Tibial nerve (tissue), 4 donors: ENCODE results near the gene STOX1. TPM values are rescaled to one million over a fixed set of nuclear protein-coding genes. Genes with fewer than 3 reads are reported as not detected.
A peak's percentile ranks its signal among the peaks of the same experiment; 100 is the strongest.

Source experiments
- DNase-seq, 2 donors: peaks; one replicate each; pipeline ENCODE4 v3.0.0-alpha.2; 2019; ENCODE audit warnings: low spot score in 2 of 2
- H3K27ac ChIP-seq, 4 donors: fragments of 200-600 bp; sonication (generic) in 3 of 4; one replicate each; pipeline ENCODE4 v1.5.1; 2017 to 2019; ENCODE audit warnings: mild to moderate bottlenecking in 1 of 4
- H3K27me3 ChIP-seq, 2 donors: fragments of 200-600 bp; sonication (generic) in 1 of 2; one replicate each; pipeline versions ENCODE4 v1.5.1 to v1.6.0; 2017 to 2019
- H3K36me3 ChIP-seq, 3 donors: fragments of 200-600 bp; sonication (generic); one replicate each; pipeline ENCODE4 v1.5.1; 2018 to 2019
- H3K4me1 ChIP-seq, 4 donors: fragments of 200-600 bp; sonication (generic) in 3 of 4; one replicate each; pipeline ENCODE4 v1.5.1; 2017 to 2019
- H3K4me3 ChIP-seq, 4 donors: fragments of 200-600 bp; sonication (generic) in 3 of 4; one replicate each; pipeline ENCODE4 v1.5.1; 2017 to 2019; ENCODE audit warnings: mild to moderate bottlenecking in 1 of 4, moderate library complexity in 1 of 4
- H3K9me3 ChIP-seq, 4 donors: fragments of 200-600 bp; sonication (generic) in 3 of 4; one replicate each; pipeline ENCODE4 v1.5.1; 2017 to 2019
- CTCF ChIP-seq, 5 experiments: fragments of 200-600 bp in 3 of 5; fragments of 450-650 bp in 2 of 5; sonication (generic) in 3 of 5; IDR thresholded peaks; one replicate each; pipeline ENCODE4 v1.5.1; 2016 to 2019; ENCODE audit warnings: antibody characterized with exemption in 5 of 5, mild to moderate bottlenecking in 3 of 5, moderate library complexity in 2 of 5
- EP300 ChIP-seq, 2 donors: sonication (generic); formaldehyde crosslinking; IDR thresholded peaks; one replicate each; pipeline ENCODE4 v1.6.1; 2017; ENCODE audit warnings: antibody characterized with exemption in 2 of 2, mild to moderate bottlenecking in 1 of 2
- POLR2A ChIP-seq, 2 donors: fragments of 450-650 bp; IDR thresholded peaks; one replicate each; pipeline ENCODE4 v1.6.1; 2017; ENCODE audit warnings: antibody characterized with exemption in 2 of 2, mild to moderate bottlenecking in 2 of 2, moderate library complexity in 2 of 2
- WGBS, 2 donors: methylation state at CpG; one replicate each; pipeline ENCODE4 v1.1.5; 2018; 5-methylcytosine and 5-hydroxymethylcytosine counted together
- total RNA-seq, 4 donors: library from RNA; depleted of rRNA; stranded (reverse); fragments of >200 nt; gene quantifications; one replicate each; pipeline ENCODE4 v1.1.0, GENCODE V29; 2016

STOX1 gene
- total RNA-seq, 4 donors from 2014 or later, result 1.2 to 5.7 (median 3.2) TPM

GRCh38 chr10:68879628-68880027 is 52.3 kb downstream of the STOX1 start:
- no peak for DNase-seq
- Histone ChIP-seq H3K4me3 (no peak overlapping the region), H3K27ac (no peak overlapping the region), H3K9me3 (no peaks in the 10 kb centered on the region), H3K27me3 (no peaks in the 10 kb centered on the region), H3K4me1 (no peaks in the 10 kb centered on the region), H3K36me3 (no peaks in the 10 kb centered on the region)
- 83 to 97% methylated on average over 2 of the region's 2 CpGs for WGBS, 2 donors
- no peak for TF ChIP-seq EP300 (IDR thresholded peaks at IDR 0.05)
- TF ChIP-seq POLR2A (IDR thresholded peaks at IDR 0.05), result no peak
- TF ChIP-seq CTCF (IDR thresholded peaks at IDR 0.05), result no peak

GRCh38 chr10:68880181-68880580 is 52.9 kb downstream of the STOX1 start:
- DNase-seq, result no peak
- Histone ChIP-seq H3K9me3 (no peaks in the 10 kb centered on the region), H3K27ac (no peak overlapping the region), H3K36me3 (no peaks in the 10 kb centered on the region), H3K4me3 (no peak overlapping the region), H3K27me3 (no peaks in the 10 kb centered on the region), H3K4me1 (no peaks in the 10 kb centered on the region)
- TF ChIP-seq EP300 (IDR thresholded peaks at IDR 0.05) (no peak), CTCF (IDR thresholded peaks at IDR 0.05) (no peak), POLR2A (IDR thresholded peaks at IDR 0.05) (no peak)
- 92 to 97% methylated on average over 4 of the region's 4 CpGs for WGBS, 2 donors

GRCh38 chr10:68895041-68895440 is 67.7 kb downstream of the STOX1 start:
- 95 to 97% methylated on average over 2 of the region's 2 CpGs for WGBS, 2 donors
- TF ChIP-seq EP300 (IDR thresholded peaks at IDR 0.05), result no peak
- no peak for TF ChIP-seq CTCF (IDR thresholded peaks at IDR 0.05)
- TF ChIP-seq POLR2A (IDR thresholded peaks at IDR 0.05), result no peak
- Histone ChIP-seq H3K27me3 (no peaks in the 10 kb centered on the region), H3K4me1 (peaks cover 0 to 11% (median 3%) of the 10 kb centered on the region in 4 donors), H3K27ac (no peak overlapping the region), H3K4me3 (no peak overlapping the region), H3K36me3 (no peaks in the 10 kb centered on the region), H3K9me3 (no peaks in the 10 kb centered on the region)
- no peak for DNase-seq

GRCh38 chr10:68897336-68897741 is 70.0 kb downstream of the STOX1 start:
- peak in 1 of 2 donors; percentile 64 for DNase-seq
- no peak for TF ChIP-seq POLR2A (IDR thresholded peaks at IDR 0.05)
- TF ChIP-seq CTCF (IDR thresholded peaks at IDR 0.05), result peak; percentile 26 to 67 (median 37)
- Histone ChIP-seq H3K36me3 (no peaks in the 10 kb centered on the region), H3K27me3 (no peaks in the 10 kb centered on the region), H3K4me1 (peaks cover 0 to 19% (median 9%) of the 10 kb centered on the region in 4 donors), H3K4me3 (no peak overlapping the region), H3K9me3 (no peaks in the 10 kb centered on the region), H3K27ac (no peak overlapping the region)
- WGBS, 2 donors, result 31 to 37% methylated on average over 3 of the region's 3 CpGs

- H3K4me1 ChIP-seq, result peaks cover 0 to 34% (median 14%) of the 10 kb centered on the region in 4 donors
- no peak for DNase-seq
- H3K9me3 ChIP-seq, result no peaks in the 10 kb centered on the region
- peak overlapping the region in 1 of 4 donors; percentile 99 for H3K27ac ChIP-seq
- H3K36me3 ChIP-seq, result no peaks in the 10 kb centered on the region
- no peaks in the 10 kb centered on the region for H3K27me3 ChIP-seq
- H3K4me3 ChIP-seq, result no peak overlapping the region
- no peak for TF ChIP-seq EP300 (IDR thresholded peaks at IDR 0.05)
- no peak for TF ChIP-seq POLR2A (IDR thresholded peaks at IDR 0.05)
- TF ChIP-seq CTCF (IDR thresholded peaks at IDR 0.05), result no peak
- 43 to 45% methylated on average over 8 of the region's 8 CpGs for WGBS, 2 donors
Measured at GRCh38 chr10:68899186-68899745, 71.9 kb downstream of the STOX1 start.
